CD4-positive, alpha-beta memory T cell (primary cell): ENCODE measurements around the gene PPIP5K2. TPM values are rescaled to one million over a fixed set of nuclear protein-coding genes. Genes with fewer than 3 reads are reported as not detected.

Experiments used
- CTCF ChIA-PET: fragments of 350-600 bp; sonication (Branson Sonifier 250); formaldehyde crosslinking; loops from one replicate; lab custom pipeline; 2021; ENCODE audit warnings: inconsistent platforms; ENCODE audit not compliant: partially characterized antibody; lab: Charles Lee
- POLR2A ChIA-PET: fragments of 350-600 bp; sonication (Branson Sonifier 250); formaldehyde crosslinking; loops from one replicate; lab custom pipeline; 2021; ENCODE audit not compliant: partially characterized antibody; lab: Charles Lee
- DNase-seq, 5 donors: peaks; one replicate each; pipeline versions ENCODE4 v3.0.0 to v3.0.0-alpha.2; 2020 to 2022; ENCODE audit warnings: mixed read lengths in 1 of 5
- H3K27ac ChIP-seq: one replicate; pipeline ENCODE4 v1.7.0; 2013; ENCODE audit warnings: low read depth, low read length
- H3K27me3 ChIP-seq: 2 replicates; pipeline ENCODE4 v1.7.0; 2013; ENCODE audit warnings: mild to moderate bottlenecking, low read length, moderate library complexity; ENCODE audit not compliant: insufficient read depth
- H3K36me3 ChIP-seq: 2 replicates; pipeline ENCODE4 v1.7.0; 2013; ENCODE audit warnings: mild to moderate bottlenecking, low read length, moderate library complexity; ENCODE audit not compliant: insufficient read depth
- H3K4me1 ChIP-seq: 2 replicates; pipeline ENCODE4 v1.7.0; 2013; ENCODE audit warnings: mild to moderate bottlenecking, low read length, moderate library complexity; ENCODE audit not compliant: insufficient read depth
- H3K4me3 ChIP-seq, 2 donors: one replicate each; pipeline ENCODE4 v1.7.0; 2013; ENCODE audit warnings: low read length in 2 of 2, mild to moderate bottlenecking in 1 of 2
- H3K9me3 ChIP-seq, 2 donors: one replicate each; pipeline ENCODE4 v1.7.0; 2013; ENCODE audit warnings: low read length in 2 of 2, control low read depth in 1 of 2; ENCODE audit not compliant: control insufficient read depth in 1 of 2
- H3K27ac Mint-ChIP-seq, 7 donors: one replicate each; pipeline ENCODE4 v1.8.0; 2020 to 2021; ENCODE audit warnings: mixed read lengths in 7 of 7, mild to moderate bottlenecking in 6 of 7, inconsistent platforms in 3 of 7, moderate library complexity in 3 of 7
- H3K27me3 Mint-ChIP-seq, 2 donors: one replicate each; pipeline ENCODE4 v1.8.0; 2020 to 2021; ENCODE audit warnings: mixed read lengths in 2 of 2
- H3K36me3 Mint-ChIP-seq, 2 donors: one replicate each; pipeline ENCODE4 v1.8.0; 2020 to 2021; ENCODE audit warnings: mixed read lengths in 2 of 2, inconsistent platforms in 1 of 2, mild to moderate bottlenecking in 1 of 2
- H3K4me1 Mint-ChIP-seq, 4 donors: one replicate each; pipeline ENCODE4 v1.8.0; 2020 to 2021; ENCODE audit warnings: mixed read lengths in 4 of 4, mild to moderate bottlenecking in 1 of 4
- H3K4me3 Mint-ChIP-seq, 8 donors: one replicate each; pipeline ENCODE4 v1.8.0; 2020 to 2021; ENCODE audit warnings: mixed read lengths in 8 of 8, mild to moderate bottlenecking in 7 of 8, moderate library complexity in 6 of 8, inconsistent platforms in 3 of 8
- H3K9me3 Mint-ChIP-seq, 8 donors: one replicate each; pipeline ENCODE4 v1.8.0; 2020 to 2021; ENCODE audit warnings: mixed read lengths in 8 of 8, mild to moderate bottlenecking in 5 of 8, inconsistent platforms in 3 of 8, moderate library complexity in 1 of 8
- intact Hi-C: fragments of 100-400 bp; cut with micrococcal nuclease; formaldehyde crosslinking; loops from one replicate; pipeline ENCODE4 v1.15.1; 2023
- polyA plus RNA-seq, 2 donors: library from polyadenylated mRNA; unstranded; fragments of 300-500 nt; fragmentation: Illumina TruSeq; gene quantifications; one replicate each; pipeline ENCODE4 v1.2.3, GENCODE V29; 2021
- total RNA-seq, 2 experiments: library from RNA; stranded (reverse); gene quantifications; one replicate each; pipeline ENCODE4 v1.2.3, GENCODE V29; 2021

The PPIP5K2 gene
- total and polyA plus RNA-seq, 4 experiments from 2014 or later = 21.1 to 66.5 (median 43.3) TPM

DNA sequence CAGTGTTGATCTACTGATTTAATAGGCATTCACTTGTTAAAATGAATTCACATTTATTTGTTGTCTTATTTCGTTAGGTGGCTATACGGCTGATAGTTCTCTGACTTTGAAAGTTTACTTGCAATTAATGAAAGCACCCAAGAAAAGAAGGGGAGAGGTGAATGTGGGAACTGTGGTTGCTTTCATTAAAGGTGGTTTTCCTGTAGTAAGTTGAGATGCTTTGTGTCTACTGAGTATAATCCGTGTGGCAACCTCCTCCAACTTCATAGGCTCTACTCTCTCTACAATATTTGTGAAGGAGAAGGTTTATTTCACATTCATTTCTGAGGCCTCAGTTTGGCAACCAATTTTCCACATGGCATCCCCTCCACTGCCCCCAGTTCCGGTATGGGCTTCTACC lies 125.7 kb downstream of the PPIP5K2 start:
- Histone ChIP-seq H3K36me3 (no peaks in the 10 kb centered on the region), H3K9me3 (no peaks in the 10 kb centered on the region), H3K4me3 (no peak overlapping the region), H3K4me1 (peaks cover 7% of the 10 kb centered on the region), H3K27me3 (peaks cover 4% of the 10 kb centered on the region), H3K27ac (no peak overlapping the region)
- POLR2A ChIA-PET = no interaction called here
- Mint-ChIP-seq H3K9me3 (peaks cover 0 to 6% (median 0%) of the 10 kb centered on the region in 8 donors), H3K27ac (no peak overlapping the region), H3K27me3 (peaks cover 25 to 41% of the 10 kb centered on the region in 2 donors), H3K4me3 (peak overlapping the region in 1 of 8 donors; percentile 49), H3K36me3 (no peaks in the 10 kb centered on the region), H3K4me1 (peaks cover 4 to 10% (median 7%) of the 10 kb centered on the region in 4 donors)
- intact Hi-C loops = no loop called here
- peak in 4 of 5 donors; percentile 10 to 25 (median 16) for DNase-seq
- CTCF ChIA-PET = no interaction called here

GRCh38 chr5:103247118-103247517 lies 127.0 kb downstream of the PPIP5K2 start:
- Mint-ChIP-seq H3K27me3 (peaks cover 29 to 37% of the 10 kb centered on the region in 2 donors), H3K4me3 (no peak overlapping the region), H3K9me3 (peaks cover 0 to 3% (median 0%) of the 10 kb centered on the region in 8 donors), H3K4me1 (peaks cover 4 to 10% (median 7%) of the 10 kb centered on the region in 4 donors), H3K27ac (no peak overlapping the region), H3K36me3 (no peaks in the 10 kb centered on the region)
- Histone ChIP-seq H3K27ac (no peak overlapping the region), H3K27me3 (peaks cover 4% of the 10 kb centered on the region), H3K4me1 (peaks cover 7% of the 10 kb centered on the region), H3K9me3 (no peaks in the 10 kb centered on the region), H3K36me3 (no peaks in the 10 kb centered on the region), H3K4me3 (no peak overlapping the region)
- no peak for DNase-seq
- CTCF ChIA-PET = no interaction called here
- intact Hi-C loops = no loop called here
- POLR2A ChIA-PET = no interaction called here

DNA sequence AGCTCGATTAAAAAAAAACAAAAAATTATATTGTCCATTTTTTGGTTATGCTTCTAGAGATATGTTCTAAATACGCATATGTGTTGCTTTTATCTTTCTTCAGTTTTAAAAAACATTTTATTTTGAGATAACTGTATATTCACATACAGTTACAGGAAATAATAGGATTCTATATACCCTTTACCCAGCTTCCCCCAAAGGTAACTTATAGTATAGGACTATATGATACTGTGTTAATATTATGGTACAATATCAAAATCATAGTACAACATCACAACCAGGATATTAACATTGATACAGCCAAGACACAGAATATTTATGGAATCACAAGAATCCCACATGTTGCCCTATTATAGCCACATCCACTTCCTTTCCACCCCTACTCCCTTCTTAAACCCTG lies 129.0 kb downstream of the PPIP5K2 start:
- no peak overlapping the region for H3K4me3 Mint-ChIP-seq
- H3K27me3 Mint-ChIP-seq = peaks cover 24 to 29% of the 10 kb centered on the region in 2 donors
- no peaks in the 10 kb centered on the region for H3K9me3 ChIP-seq
- H3K4me1 Mint-ChIP-seq = peaks cover 4 to 10% (median 7%) of the 10 kb centered on the region in 4 donors
- H3K27me3 ChIP-seq = peaks cover 13% of the 10 kb centered on the region
- no peak for DNase-seq
- H3K27ac ChIP-seq = no peak overlapping the region
- no peak overlapping the region for H3K4me3 ChIP-seq
- no peak overlapping the region for H3K27ac Mint-ChIP-seq
- ChIA-PET CTCF (no interaction called here), POLR2A (no interaction called here)
- H3K4me1 ChIP-seq = peaks cover 7% of the 10 kb centered on the region
- intact Hi-C loops = no loop called here
- H3K36me3 Mint-ChIP-seq = no peaks in the 10 kb centered on the region
- peaks cover 0 to 2% (median 0%) of the 10 kb centered on the region in 8 donors for H3K9me3 Mint-ChIP-seq
- H3K36me3 ChIP-seq = no peaks in the 10 kb centered on the region

DNA sequence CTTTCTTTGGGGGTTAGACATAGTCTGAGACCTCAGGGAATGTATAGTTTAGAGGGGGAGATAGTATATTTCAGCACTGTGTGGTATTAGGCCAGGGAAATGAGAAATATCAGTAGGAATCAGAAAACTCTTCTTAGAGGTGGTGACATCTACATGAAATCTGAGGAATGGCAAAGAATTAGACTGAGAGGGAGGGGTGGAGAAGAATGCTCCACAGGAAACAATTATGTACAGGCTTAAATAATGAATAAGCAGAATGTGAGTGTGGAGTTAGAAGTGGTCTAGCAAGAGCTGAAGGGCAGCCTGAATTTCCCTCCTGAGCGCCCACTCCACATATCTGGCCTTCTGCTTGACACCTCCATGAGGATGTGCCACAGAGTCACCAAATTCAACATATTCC lies 134.8 kb downstream of the PPIP5K2 start:
- H3K4me1 ChIP-seq = peaks cover 10% of the 10 kb centered on the region
- POLR2A ChIA-PET = no interaction called here
- no peak overlapping the region for H3K4me3 ChIP-seq
- H3K27ac Mint-ChIP-seq = peak overlapping the region in 1 of 7 donors; percentile 2
- CTCF ChIA-PET = interaction anchor here (2.4 kb wide), 1 partner anchor 22 kb away, joined by 7 read pairs; no protein-coding TSS in a partner anchor
- no peaks in the 10 kb centered on the region for H3K36me3 ChIP-seq
- no peak overlapping the region for H3K27ac ChIP-seq
- peaks cover 9% of the 10 kb centered on the region for H3K27me3 ChIP-seq
- no peaks in the 10 kb centered on the region for H3K9me3 ChIP-seq
- no peak for DNase-seq
- H3K27me3 Mint-ChIP-seq = peaks cover 9 to 14% of the 10 kb centered on the region in 2 donors
- H3K9me3 Mint-ChIP-seq = no peaks in the 10 kb centered on the region
- no peak overlapping the region for H3K4me3 Mint-ChIP-seq
- peaks cover 0 to 2% of the 10 kb centered on the region in 2 donors for H3K36me3 Mint-ChIP-seq
- H3K4me1 Mint-ChIP-seq = peaks cover 4 to 10% (median 5%) of the 10 kb centered on the region in 4 donors
- intact Hi-C loops = loop anchor here (5.0 kb wide), 1 partner anchor 498 kb away; the partner anchor contains the start of gene PAM

- no peaks in the 10 kb centered on the region for H3K36me3 ChIP-seq
- H3K36me3 Mint-ChIP-seq = peaks cover 0 to 2% of the 10 kb centered on the region in 2 donors
- H3K4me1 Mint-ChIP-seq = peaks cover 5 to 15% (median 9%) of the 10 kb centered on the region in 4 donors
- no peak overlapping the region for H3K4me3 ChIP-seq
- H3K4me1 ChIP-seq = peaks cover 13% of the 10 kb centered on the region
- ChIA-PET CTCF (interaction anchor here (1.2 to 2.4 kb wide), 3 partner anchors 23 to 221 kb away, joined by 3 to 7 read pairs (median 7); no protein-coding TSS in a partner anchor), POLR2A (no interaction called here)
- H3K4me3 Mint-ChIP-seq = no peak overlapping the region
- H3K9me3 ChIP-seq = no peaks in the 10 kb centered on the region
- no peak for DNase-seq
- intact Hi-C loops = loop anchor here (5.0 kb wide), 1 partner anchor 498 kb away; the partner anchor contains the start of gene PAM
- H3K9me3 Mint-ChIP-seq = no peaks in the 10 kb centered on the region
- no peak overlapping the region for H3K27ac ChIP-seq
- peaks cover 8 to 14% of the 10 kb centered on the region in 2 donors for H3K27me3 Mint-ChIP-seq
- H3K27me3 ChIP-seq = peaks cover 9% of the 10 kb centered on the region
- H3K27ac Mint-ChIP-seq = no peak overlapping the region
Measured at GRCh38 chr5:103255691-103256090, 135.6 kb downstream of the PPIP5K2 start.

- CTCF ChIA-PET = interaction anchor here (1.2 to 2.4 kb wide), 3 partner anchors 23 to 221 kb away, joined by 3 to 7 read pairs (median 7); no protein-coding TSS in a partner anchor
- POLR2A ChIA-PET = no interaction called here
- peaks cover 9 to 20% (median 12%) of the 10 kb centered on the region in 4 donors for H3K4me1 Mint-ChIP-seq
- H3K27ac Mint-ChIP-seq = no peak overlapping the region
- H3K27me3 Mint-ChIP-seq = peaks cover 6 to 10% of the 10 kb centered on the region in 2 donors
- Histone ChIP-seq H3K36me3 (no peaks in the 10 kb centered on the region), H3K27me3 (peaks cover 9% of the 10 kb centered on the region), H3K4me1 (peaks cover 13% of the 10 kb centered on the region), H3K9me3 (no peaks in the 10 kb centered on the region), H3K27ac (no peak overlapping the region), H3K4me3 (no peak overlapping the region)
- no peak for DNase-seq
- H3K9me3 Mint-ChIP-seq = no peaks in the 10 kb centered on the region
- intact Hi-C loops = loop anchor here (5.0 kb wide), 1 partner anchor 499 kb away; the partner anchor contains the start of gene PAM
- H3K36me3 Mint-ChIP-seq = peaks cover 0 to 2% of the 10 kb centered on the region in 2 donors
- H3K4me3 Mint-ChIP-seq = no peak overlapping the region
Measured at GRCh38 chr5:103256178-103256577, 136.1 kb downstream of the PPIP5K2 start.

DNA sequence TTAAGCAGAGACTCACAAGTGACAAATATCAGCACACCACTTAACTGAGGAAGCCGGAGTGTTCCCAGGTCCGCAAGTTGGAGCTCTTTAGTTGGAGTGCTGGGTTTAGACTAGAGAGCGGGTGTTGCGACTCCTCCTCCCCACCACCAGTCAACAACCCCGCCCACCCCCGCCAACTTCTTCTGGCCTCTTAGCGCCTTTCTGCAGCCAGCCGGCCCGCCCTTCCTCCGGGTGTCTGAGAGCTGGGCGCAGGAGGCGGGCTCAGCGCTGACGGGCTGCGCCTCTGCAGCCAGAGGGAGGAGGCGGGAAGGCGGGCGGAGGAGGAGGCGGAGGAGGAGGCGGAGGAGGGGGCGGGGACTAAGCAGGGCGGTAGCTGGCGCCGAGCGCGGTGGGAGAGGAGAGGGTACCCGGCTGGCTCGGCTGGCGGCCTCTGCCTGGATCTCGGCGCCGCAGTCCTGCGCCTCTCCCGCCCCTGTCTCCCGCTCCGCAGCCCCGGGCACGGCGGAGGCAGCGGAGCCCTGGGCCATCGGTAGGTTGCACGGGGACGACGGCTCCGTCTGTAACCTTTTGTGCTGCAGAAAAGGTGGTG lies 138.4 kb downstream of the PPIP5K2 start, which contains the start of gene MACIR:
Gene MACIR, plus strand, starts transcription at position 396 of the 589 bp plus-strand sequence. CDS start 17,157 bp downstream, outside the sequence.
- ChIA-PET CTCF (interaction anchor here (0.6 to 2.4 kb wide), 4 partner anchors 25 to 446 kb away, joined by 3 to 9 read pairs (median 4); partner anchors contain the start of genes GIN1 and PPIP5K2), POLR2A (interaction anchor here (1.1 to 2.8 kb wide), 4 partner anchors 17 to 502 kb away, joined by 4 to 35 read pairs (median 6); partner anchors contain the start of genes GIN1 and PPIP5K2)
- peaks cover 13% of the 10 kb centered on the region for H3K4me1 ChIP-seq
- peak within 1 kb of the TSS; percentile 77 to 93 (median 82) for H3K27ac Mint-ChIP-seq
- no peaks in the 10 kb centered on the region for H3K9me3 ChIP-seq
- DNase-seq = peak; percentile 90 to 94 (median 93)
- peak within 1 kb of the TSS; percentile 34 to 79 for H3K4me3 ChIP-seq
- H3K27me3 Mint-ChIP-seq = peaks cover 0 to 6% of the 10 kb centered on the region in 2 donors
- H3K36me3 ChIP-seq = no peaks in the 10 kb centered on the region
- peak within 1 kb of the TSS; percentile 85 to 97 (median 90) for H3K4me3 Mint-ChIP-seq
- H3K27ac ChIP-seq = peak within 1 kb of the TSS; percentile 52
- no peaks in the 10 kb centered on the region for H3K27me3 ChIP-seq
- peaks cover 10 to 21% (median 15%) of the 10 kb centered on the region in 4 donors for H3K4me1 Mint-ChIP-seq
- peaks cover 0 to 2% of the 10 kb centered on the region in 2 donors for H3K36me3 Mint-ChIP-seq
- intact Hi-C loops = loop anchor here (1.0 to 5.0 kb wide), 3 partner anchors 26 to 501 kb away; partner anchors contain the start of genes GIN1, PAM and PPIP5K2
- H3K9me3 Mint-ChIP-seq = no peaks in the 10 kb centered on the region
